T-helper 2 cell treated with Interferon-gamma antibody and Interleukin-4, amounts not matched to agents 100 ng/mL and 5 ng/mL, for 36 hours (primary cell): ENCODE data around the gene YTHDF2. TPM values are rescaled to one million over a fixed set of nuclear protein-coding genes. Genes with fewer than 3 reads are reported as not detected.
"Not testable (repeated sequence)": the region's sequence is repeated elsewhere in the genome, so short reads cannot be mapped to it uniquely, and the experiment has no call there.

Source experiments
- intact Hi-C: fragments of 100-400 bp; cut with micrococcal nuclease; formaldehyde crosslinking; loops from one replicate; pipeline ENCODE4 v1.15.1; 2023
- total RNA-seq: library from RNA; stranded (reverse); gene quantifications from 2 replicates; pipeline ENCODE4 v1.2.3, GENCODE V29; 2022

The YTHDF2 gene
- total RNA-seq, 1 donor from 2014 or later = 76.9 TPM

DNA sequence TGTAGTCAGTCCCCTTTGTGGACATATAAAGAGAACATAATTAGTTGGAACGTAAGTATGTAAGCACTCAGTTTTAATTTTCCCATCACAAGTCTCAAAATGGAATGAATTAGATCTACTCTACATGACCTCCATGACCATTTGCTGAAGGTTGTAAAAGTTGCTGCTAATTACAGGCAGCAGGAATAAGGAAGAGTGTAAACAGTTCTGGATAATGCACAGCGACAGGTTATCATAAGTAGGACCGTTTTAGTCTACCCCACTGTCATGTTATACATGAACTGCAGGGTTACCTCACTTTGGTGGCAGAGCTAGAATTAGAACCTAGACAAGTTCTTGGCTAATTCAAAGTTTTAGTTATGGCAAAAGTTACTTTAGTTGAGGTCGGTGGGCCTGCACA, 21.7 kb downstream of the YTHDF2 start:
- intact Hi-C loops = no loop called here

DNA sequence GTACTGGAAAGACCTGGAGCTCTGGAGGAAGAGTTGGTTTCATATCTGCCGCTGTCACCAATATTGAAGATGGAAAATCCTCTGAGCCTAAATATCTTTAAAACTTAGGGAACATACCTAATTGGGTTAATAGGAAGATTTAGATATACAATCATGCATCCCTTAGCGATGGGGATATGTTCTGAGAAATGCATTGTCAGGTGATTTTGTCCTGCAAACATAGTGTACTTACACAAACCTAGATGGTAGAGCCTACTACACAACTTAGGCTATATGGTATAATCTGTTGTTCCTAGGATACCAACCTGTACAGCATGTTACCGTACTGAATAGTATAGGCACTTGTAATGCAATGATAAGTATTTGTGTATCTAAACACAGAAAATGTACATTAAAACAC, 22.5 kb downstream of the YTHDF2 start:
- intact Hi-C loops = no loop called here

DNA sequence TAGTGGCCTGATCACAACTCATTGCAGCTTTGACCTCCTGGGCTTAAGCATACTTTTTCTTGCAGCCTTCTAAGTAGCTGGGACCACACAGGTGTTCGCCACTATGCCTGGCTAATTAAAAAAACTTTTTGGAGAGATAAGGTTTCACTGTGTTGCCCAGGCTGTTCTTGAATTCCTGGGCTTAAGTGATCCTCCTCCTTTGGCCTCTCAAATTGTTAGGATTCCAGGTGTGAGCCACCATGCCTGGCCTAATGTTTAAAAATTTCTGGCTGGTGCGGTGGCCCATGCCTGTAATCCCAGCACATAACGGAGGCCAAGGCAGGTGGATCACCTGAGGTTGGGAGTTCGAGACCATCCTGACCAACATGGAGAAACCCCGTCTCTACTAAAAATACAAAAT, 24.4 kb downstream of the YTHDF2 start:
- intact Hi-C loops = no loop called here

DNA sequence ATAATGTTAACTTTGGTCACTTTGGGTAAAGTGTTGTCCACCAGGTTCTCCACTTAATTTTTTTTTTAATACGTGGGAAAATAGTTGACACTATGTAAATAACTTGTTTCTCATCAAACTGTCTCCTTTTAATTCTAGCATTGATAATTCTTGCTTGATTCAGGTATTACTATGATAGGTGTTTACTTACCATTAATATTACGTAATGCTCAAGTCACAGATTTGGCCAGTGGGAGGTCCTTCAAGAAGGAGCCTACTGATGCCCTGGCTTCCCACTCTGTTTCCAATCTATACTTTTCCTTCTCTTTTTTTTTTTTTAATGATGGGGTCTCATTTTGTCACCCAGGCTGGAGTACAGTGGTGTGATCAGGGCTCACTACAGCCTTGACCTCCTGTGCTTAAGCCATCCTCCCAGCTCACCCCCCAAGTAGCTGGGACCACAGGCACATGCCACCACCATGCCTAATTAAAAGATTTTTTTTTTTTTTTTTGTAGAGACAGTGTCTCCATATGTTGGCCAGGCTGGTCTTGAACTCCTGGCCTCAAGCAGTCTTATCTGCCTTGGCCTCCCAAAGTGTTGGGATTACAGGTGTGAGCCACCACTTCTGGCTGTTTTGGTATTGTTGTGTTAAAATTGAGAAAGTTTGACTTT, 29.9 kb downstream of the YTHDF2 start:
- intact Hi-C loops = no loop called here

DNA sequence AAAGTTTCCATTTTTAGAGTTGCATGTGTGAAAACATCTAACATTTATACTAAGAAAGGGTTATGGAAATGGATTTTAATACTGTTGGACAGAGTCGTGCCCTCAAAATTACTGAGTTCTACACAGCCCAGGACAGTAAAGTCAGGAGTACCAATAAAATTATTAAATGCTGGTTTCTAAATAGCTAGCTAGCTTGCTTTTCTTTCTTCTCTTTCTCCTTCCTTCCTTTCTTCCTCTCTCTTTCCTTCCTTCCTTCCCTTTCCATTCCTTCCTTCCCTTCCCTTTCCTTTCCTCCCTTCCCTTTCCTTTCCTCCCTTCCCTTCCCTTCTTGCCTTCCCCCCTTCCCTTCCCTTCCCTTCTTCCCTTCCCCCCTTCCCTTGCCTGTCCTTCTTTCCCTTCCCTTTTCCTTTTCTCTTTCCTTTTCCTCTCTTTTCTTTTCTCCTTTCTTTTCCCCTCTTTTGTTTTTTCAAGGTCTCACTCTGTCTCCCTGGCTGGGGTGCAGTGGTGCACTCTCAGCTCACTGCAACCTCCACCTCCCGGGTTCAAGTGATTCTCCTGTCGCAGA, 33.9 kb downstream of the YTHDF2 start:
- intact Hi-C loops = no loop called here

DNA sequence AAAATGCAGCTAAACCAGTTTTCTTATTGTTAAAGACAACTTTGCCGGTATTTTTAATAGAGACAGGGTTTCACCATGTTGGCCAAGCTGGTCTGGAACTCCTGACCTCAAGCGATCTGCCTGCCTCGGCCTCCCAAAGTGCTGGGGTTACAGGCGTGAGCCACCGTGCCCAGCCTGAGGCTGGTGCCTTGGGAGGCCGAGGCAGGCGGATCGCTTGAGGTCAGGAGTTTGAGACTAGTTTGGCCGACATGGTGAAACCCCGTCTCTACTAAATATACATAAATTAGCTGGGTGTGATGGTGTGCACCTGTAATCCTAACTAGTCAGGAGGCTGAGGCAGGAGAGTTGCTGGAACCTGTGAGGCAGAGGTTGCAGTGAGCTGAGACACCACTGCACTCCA, 35.2 kb downstream of the YTHDF2 start:
- intact Hi-C loops = not testable (repeated sequence)

DNA sequence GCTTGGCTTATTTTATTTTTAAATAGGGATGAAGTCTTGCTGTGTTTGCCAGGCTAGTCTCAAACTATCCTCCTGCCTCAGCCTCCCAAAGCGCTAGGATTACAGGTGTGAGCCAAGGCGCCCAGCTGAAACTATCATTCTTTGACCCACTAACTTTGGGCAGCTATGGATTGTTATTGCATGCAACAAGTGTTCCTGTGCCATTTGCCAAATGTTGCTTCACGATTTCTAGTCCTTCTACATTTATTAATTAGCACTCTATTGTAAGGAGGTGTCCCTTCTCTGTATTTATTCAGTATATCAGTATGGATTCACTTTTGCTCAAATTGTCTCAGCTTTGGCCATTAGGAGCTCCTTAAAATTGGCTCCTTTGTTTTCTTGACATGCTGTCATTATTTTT, 36.4 kb downstream of the YTHDF2 start:
- intact Hi-C loops = no loop called here

DNA sequence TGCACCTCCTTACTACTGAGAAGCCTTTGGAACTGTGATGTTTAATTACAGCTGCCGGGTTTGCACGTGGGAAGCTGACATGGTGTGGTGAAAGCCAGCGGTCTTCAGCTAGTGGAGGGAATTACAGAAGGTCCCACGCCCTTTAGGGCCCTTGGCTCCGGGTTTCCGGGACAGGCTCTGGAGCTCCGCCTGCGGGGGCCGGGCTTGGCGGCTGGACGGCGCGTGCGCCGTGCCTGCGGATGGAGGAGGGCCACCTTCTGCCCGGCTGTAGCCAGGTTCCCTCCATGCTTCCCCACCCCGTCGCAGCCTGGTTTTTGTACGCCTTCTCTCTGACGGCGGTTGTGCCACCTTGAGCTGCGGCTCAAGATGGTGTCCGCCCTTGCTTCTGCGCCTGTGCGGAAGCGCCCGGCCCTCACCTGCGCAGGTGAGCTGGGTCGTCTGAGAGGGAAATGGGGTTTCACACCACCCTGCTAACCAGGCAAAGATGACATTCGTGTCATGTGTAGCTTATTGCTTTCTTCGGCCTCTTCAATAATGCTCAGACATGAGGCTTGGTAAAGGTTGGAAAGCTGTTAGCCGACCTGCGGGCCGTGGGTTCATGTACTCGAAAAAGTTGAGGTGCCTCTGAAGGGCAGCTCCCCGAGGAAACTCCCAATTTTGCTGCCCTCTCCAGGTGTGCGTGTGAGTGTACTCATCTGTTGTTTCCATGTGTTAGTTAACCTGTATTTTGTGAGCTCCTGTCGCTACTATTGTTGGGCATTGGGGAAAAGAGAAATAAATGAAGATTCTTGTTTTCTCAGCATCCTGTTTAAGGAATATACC, 38.6 kb downstream of the YTHDF2 start:
- intact Hi-C loops = no loop called here

DNA sequence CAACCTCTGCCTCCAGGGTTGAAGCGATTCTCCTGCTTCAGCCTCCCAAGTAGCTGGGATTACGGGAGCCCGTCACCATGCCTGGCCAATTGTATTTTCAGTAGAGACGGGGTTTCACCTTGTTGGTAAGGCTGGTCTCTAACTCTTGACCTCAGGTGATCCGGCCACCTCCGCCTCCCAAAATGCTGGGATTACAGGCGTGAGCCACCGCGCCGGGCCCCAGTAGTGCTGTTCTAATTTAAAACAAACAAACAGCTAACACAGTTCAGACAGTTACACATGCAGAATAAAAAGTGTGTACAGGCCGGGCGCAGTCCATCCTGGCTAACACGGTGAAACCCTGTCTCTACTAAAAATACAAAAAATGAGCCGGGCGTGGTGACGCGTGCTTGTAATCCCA, 39.6 kb downstream of the YTHDF2 start:
- intact Hi-C loops = no loop called here

DNA sequence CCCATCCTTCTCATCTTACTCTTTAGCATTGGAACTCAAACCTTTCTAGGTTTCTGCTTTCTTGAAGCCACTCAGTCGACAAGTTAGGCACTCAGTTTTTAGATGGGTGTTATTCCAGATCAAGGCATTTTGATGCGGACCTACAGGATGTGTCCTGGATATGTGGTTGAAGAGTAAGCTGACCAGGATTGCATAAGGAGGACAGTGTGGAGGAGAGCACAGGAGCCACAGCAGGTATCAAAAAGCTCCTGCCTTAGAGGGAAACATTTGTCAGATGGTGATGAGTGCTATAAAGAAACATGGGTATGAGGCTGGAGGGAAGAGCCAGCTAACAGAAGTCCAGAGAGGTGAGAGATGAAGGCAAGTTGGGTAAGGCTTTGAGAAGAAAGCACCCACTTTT, 41.3 kb downstream of the YTHDF2 start:
- intact Hi-C loops = no loop called here

DNA sequence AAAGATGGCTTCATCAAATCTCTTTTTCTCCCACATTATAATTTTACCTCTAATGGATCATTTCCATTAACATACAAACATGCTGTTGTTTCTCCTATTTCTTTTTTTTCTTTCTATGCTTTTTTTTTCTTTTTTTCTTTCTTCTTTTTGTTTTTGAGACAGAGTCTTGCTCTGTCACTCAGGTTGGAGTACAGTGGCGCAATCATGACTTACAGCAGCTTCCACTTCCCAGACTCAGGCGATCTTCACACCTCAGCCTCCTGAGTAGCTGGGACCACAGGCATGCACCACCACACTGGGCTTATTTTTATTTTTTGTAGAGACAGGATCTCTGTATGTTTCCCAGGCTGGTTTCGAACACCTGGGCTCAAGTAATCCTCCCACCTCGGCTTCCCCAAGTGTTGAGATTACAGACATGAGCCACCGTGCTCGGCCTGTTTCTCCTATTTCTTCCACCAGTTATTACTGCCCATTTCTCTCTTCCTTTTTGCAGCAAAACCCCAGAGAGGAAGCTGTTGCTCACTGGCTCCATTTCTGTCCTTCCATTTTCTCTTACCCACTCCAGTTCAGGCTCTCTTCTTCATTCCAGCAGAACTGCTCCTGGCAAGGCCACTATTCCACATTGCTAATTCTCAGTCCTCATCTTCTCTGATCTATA, 43.1 kb downstream of the YTHDF2 start:
- intact Hi-C loops = no loop called here

DNA sequence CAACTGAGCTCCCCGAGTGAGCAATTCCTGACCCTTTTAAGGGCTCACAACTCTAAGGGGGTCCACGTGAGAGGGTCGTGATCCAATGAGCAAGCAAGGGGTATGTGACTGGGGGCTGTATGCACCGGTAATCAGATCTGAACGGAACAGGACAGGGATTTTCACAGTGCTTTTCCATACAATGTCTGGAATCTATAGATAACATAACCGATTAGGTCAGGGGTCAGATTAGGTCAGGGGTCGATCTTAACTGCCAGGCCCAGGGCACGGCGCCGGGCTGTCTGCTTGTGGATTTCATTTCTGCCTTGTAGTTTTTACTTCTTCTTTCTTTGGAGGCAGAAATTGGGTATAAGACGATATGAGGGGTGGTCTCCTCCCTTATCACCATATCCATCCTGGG, 44.6 kb downstream of the YTHDF2 start:
- intact Hi-C loops = no loop called here

DNA sequence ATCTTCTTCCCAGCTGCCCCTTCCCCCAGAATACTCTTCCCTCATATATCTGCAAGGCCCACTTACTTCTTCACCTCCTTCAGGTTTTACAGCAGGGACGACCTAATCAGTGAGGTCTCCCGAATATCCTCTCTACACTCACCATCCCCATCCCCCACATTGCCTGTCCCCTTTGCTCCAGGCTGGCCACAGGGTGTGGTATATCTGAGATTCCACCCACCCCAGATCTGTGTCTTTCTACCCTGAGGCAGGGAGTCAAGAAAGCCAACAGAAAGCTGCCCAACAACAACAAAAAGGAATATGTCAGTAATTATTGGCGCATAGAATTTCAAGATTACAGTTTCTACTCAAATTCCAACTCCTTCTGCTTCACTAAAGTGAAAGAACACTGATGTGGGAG, 45.3 kb downstream of the YTHDF2 start:
- intact Hi-C loops = no loop called here

DNA sequence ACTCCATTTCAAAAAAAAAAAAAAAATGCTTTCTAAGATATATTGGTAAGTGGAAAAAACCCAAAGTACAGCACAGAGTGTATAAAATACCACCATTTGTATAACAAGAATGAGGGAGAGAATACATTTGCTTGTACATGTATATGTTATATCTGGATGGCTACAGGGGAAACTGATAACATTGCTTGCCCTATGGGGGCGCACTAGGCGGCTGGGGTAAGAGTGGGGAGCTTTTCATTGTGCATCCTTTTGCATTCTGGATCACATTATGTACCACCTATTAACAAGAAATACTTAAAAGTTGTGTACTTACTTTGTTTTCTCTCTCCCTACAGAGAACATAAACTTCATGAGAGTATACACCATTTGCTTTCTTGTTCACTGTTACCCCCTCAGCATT, 46.6 kb downstream of the YTHDF2 start:
- intact Hi-C loops = no loop called here

DNA sequence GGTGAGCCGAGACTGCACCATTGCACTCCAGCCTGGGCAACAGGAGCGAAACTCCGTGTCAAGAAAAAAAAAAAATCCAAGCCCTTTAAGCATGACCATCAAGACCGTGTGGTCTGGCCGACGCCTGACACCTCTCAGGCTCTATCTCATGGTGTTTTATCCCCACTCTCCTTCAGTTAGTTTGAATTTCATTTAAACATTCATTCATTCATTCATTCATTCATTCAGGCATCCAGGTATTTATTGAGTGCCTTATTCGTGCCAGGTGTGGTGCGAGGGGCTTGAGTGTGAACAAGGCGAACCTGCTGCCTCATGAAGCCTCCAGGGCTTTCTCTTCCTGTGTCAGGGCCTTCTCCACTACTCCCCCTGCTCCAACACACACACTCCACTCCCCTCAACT, 52.7 kb downstream of the YTHDF2 start:
- intact Hi-C loops = loop anchor here (5.0 kb wide), 1 partner anchor 413 kb away; no protein-coding TSS in a partner anchor

DNA sequence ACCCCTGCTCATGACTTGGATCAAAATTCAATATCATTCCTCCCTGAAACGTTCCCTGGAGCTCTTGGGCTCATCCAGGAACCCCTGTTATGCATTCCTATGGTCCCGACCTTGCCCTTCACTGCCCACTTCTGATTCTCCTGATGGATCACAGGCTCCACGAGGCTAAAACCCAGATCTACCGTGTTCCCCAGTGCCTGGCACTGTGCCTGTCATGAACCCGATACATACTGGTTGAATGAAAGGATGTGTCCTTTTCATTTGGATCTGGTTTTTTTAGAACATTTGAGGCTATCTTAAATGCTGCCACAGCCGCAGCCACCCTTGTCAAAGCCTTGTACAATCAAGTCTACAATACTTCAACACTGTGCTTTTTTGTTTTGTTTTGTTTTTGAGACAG, 53.1 kb downstream of the YTHDF2 start:
- intact Hi-C loops = loop anchor here (5.0 kb wide), 1 partner anchor 412 kb away; no protein-coding TSS in a partner anchor

DNA sequence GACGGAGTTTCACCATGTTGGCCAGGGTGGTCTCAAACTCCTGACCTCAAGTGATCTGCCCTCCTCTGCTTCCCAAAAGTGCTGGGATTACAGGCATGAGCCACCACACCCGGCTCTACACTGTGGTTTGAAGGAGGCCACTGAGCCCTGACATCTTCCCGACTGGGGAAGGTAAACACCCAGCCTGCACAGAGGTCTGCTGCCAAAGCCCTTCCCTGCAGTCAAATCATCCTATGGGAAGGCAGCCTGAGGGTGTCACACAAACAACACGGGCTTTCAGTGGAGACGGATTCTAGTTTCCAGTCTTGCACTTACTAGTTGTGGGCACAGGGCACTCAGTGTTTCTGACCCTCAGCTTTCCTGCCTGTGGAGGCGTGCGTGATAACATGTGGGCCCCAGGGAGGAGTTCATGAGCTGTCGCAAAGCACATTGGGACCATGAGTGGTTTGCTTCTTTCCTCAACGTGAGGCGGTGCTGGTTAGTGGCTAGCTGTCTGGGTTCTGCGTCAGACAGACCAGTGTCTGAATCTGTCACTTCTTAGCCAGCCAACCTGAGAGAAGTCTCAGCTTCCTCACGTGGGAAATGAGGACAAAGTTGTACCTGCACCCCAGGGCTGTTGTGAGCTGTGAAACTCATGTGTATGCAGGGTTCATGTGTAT, 53.8 kb downstream of the YTHDF2 start:
- intact Hi-C loops = no loop called here

DNA sequence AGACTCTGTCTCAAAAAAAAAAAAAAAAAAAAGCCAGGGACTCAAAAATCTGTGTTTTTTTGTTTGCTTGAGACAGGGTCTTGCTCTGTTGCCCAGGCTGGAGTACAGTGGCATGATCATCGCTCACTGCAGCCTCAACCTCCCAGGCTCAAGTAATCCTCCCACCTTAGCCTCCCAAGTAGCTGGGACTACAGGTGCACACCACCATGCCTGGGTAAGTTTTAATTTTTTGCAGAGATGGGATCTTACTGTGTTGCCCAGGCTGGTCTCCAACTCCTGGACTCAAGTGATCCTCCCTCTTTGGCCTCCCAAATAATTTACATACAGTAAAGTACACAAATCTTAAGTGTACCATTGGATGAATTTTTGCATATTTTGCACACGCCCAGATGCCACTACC, 55.2 kb downstream of the YTHDF2 start:
- intact Hi-C loops = not testable (repeated sequence)

DNA sequence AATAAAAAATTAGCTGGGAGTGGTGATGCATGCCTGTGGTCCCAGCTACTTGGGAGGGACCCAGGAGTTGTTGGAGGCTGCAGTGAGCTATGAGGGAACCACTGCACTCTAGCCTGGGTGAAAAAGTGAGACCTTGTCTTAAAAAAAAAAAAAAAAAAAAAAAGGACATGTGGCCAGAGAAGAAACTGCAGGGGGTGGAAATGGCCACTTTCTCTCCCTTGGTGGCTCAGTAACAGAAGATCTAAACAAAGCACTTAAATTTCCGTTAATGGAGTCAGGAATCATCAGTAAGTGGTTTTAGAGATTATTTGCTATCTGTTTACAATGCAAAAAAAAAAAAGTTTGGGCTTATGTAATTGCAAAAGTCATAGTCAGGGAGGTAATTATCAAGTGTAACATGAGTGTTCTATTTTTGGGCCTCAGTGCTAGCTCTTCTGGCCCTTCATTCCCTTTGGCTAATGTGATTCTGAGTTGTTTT, 55.9 kb downstream of the YTHDF2 start:
- intact Hi-C loops = no loop called here

DNA sequence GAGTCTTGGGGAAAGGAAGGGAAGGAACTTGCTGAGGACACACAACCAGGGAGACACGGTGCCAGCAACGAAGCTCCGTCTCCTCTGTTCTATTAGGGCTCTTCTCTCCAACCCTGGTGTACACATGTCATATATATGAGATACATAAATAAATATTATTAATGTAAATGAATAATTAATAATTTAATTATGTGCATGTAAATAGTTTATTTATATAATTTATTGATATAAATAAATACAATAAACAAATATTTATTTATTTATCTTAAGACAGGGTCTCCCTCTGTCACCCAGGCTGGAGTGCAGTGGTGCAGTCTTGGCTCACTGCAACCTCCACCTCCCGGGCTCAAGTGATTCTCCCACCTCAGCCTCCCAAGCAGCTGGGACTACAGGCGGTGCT, 57.8 kb downstream of the YTHDF2 start:
- intact Hi-C loops = not testable (repeated sequence)
